Measurements from ENCODE around the gene CCNT2. TPM values are rescaled to one million over a fixed set of nuclear protein-coding genes. Genes with fewer than 3 reads are reported as not detected.

The CCNT2 gene
- 8.2 to 10.7 TPM (median 10.3 TPM) in 5 replicates for total RNA-seq (2022; extraction: Qiagen RNA extraction)

GRCh38 chr2:134918526-134919340, at the start of gene CCNT2:
Gene CCNT2, plus strand, starts transcription at chr2:134918822. Its CDS starts 33 bp downstream, at chr2:134918855.

Other genes starting within 250 kb of the CCNT2 start
- gene TMEM163, start 199.8 kb upstream of the CCNT2 start, total RNA-seq (2022; extraction: Qiagen RNA extraction), result 0.08 to 0.15 TPM (median 0.09 TPM) in 5 replicates
- not detected in 5 replicates for gene ACMSD, start 80.2 kb upstream of the CCNT2 start, total RNA-seq (2022; extraction: Qiagen RNA extraction)
- not detected in 5 replicates for gene MAP3K19, start 128.6 kb downstream of the CCNT2 start, total RNA-seq (2022; extraction: Qiagen RNA extraction)
- gene RAB3GAP1, start 133.5 kb downstream of the CCNT2 start, total RNA-seq (2022; extraction: Qiagen RNA extraction), result 24.0 to 30.6 TPM (median 26.5 TPM) in 5 replicates

Data from A549 treated with CORT108297 at 1 μM for 4 hours (cell line).